SK-N-MC (cell line): Measurements from ENCODE around the gene INHBB.

ENCODE experiments used
- FOXP2 ChIP-seq: optimal IDR thresholded peaks from 2 replicates; pipeline ENCODE3; 2011; ENCODE audit warnings: mild to moderate bottlenecking, moderate library complexity; ENCODE audit not compliant: insufficient read depth; ENCODE audit errors: extremely low read length, control extremely low read depth
- POLR2AphosphoS5 ChIP-seq: IDR thresholded peaks from 2 replicates; pipeline ENCODE4 v1.6.1; 2012; ENCODE audit warnings: mild to moderate bottlenecking, low read depth, low read length, borderline replicate concordance

GRCh38 chr2:120350801-120351320 lies 4.9 kb downstream of the INHBB start:
- TF ChIP-seq POLR2AphosphoS5 (no peak), FOXP2 (no peak)
